Muscle of leg (tissue), 11 donors: ENCODE results near the gene PODXL. TPM values are rescaled to one million over a fixed set of nuclear protein-coding genes. Genes with fewer than 3 reads are reported as not detected.

Experiments used
- DNase-seq: peaks from one replicate; pipeline ENCODE4 v3.0.0; 2013
- H3K27ac ChIP-seq: one replicate; pipeline ENCODE4 v1.5.1; 2013; ENCODE audit warnings: mild to moderate bottlenecking, low read length, control low read depth
- H3K27me3 ChIP-seq: one replicate; pipeline ENCODE4 v1.6.1; 2013; ENCODE audit warnings: low read length; ENCODE audit not compliant: control insufficient read depth, insufficient read depth
- H3K36me3 ChIP-seq: one replicate; pipeline ENCODE4 v1.6.1; 2013; ENCODE audit warnings: low read length; ENCODE audit not compliant: control insufficient read depth, insufficient read depth
- H3K4me1 ChIP-seq: one replicate; pipeline ENCODE4 v1.6.1; 2013; ENCODE audit warnings: low read length; ENCODE audit not compliant: control insufficient read depth, insufficient read depth
- H3K4me3 ChIP-seq: one replicate; pipeline ENCODE4 v1.5.1; 2013; ENCODE audit warnings: low read length, control low read depth
- H3K9me3 ChIP-seq: replicated peaks from 2 replicates; pipeline ENCODE4 v1.6.1; 2013; ENCODE audit warnings: low read depth, low read length; ENCODE audit not compliant: control insufficient read depth
- WGBS: methylation state at CpG from one replicate; pipeline ENCODE4 v1.1.5; 2013; ENCODE audit warnings: missing lambda C conversion rate; ENCODE audit not compliant: insufficient coverage; 5-methylcytosine and 5-hydroxymethylcytosine counted together
- polyA plus RNA-seq, 8 donors: library from polyadenylated mRNA; unstranded; fragments of 120-200 nt; gene quantifications; one replicate each; pipeline versions ENCODE4 v1.2.1 to v1.2.3, GENCODE V29; 2013; ENCODE audit warnings: inconsistent platforms in 1 of 8, low replicate concordance in 1 of 8; ENCODE audit not compliant: insufficient read length in 8 of 8, insufficient read depth in 1 of 8
- total RNA-seq: library from RNA; stranded (reverse); fragments of 120-200 nt; gene quantifications from one replicate; pipeline ENCODE4 v1.2.4, GENCODE V29; 2013

PODXL gene
- total and polyA plus RNA-seq, 9 donors = 35.5 to 82.1 (median 71.0) TPM

GRCh38 chr7:131568970-131569369, 12.5 kb upstream of the PODXL start:
- Histone ChIP-seq H3K4me1 (peaks cover 8% of the 10 kb centered on the region), H3K36me3 (no peaks in the 10 kb centered on the region), H3K27ac (peak overlapping the region; percentile 52), H3K9me3 (no peaks in the 10 kb centered on the region), H3K27me3 (no peaks in the 10 kb centered on the region), H3K4me3 (no peak overlapping the region)
- DNase-seq = no peak
- 22% methylated on average over 7 of the region's 10 CpGs for WGBS

GRCh38 chr7:131568510-131568909, 12.1 kb upstream of the PODXL start:
- Histone ChIP-seq H3K27ac (peak overlapping the region; percentile 52), H3K4me3 (no peak overlapping the region), H3K4me1 (peaks cover 8% of the 10 kb centered on the region), H3K36me3 (no peaks in the 10 kb centered on the region), H3K27me3 (peaks cover under 1% of the 10 kb centered on the region), H3K9me3 (no peaks in the 10 kb centered on the region)
- WGBS = 48% methylated on average over 2 of the region's 6 CpGs
- DNase-seq = no peak

GRCh38 chr7:131564640-131565039, 8.2 kb upstream of the PODXL start:
- peaks cover 8% of the 10 kb centered on the region for H3K4me1 ChIP-seq
- no CpG with 5 or more reads among the region's 5 CpGs for WGBS

GRCh38 chr7:131563918-131564317, 7.5 kb upstream of the PODXL start:
- no peaks in the 10 kb centered on the region for H3K9me3 ChIP-seq
- H3K36me3 ChIP-seq = no peaks in the 10 kb centered on the region
- no peak overlapping the region for H3K27ac ChIP-seq
- no peak overlapping the region for H3K4me3 ChIP-seq
- H3K27me3 ChIP-seq = peaks cover 6% of the 10 kb centered on the region
- WGBS = 57% methylated on average over 1 of the region's 5 CpGs
- DNase-seq = no peak
- peaks cover 2% of the 10 kb centered on the region for H3K4me1 ChIP-seq

More at GRCh38 chr7:131564640-131565039, 8.2 kb upstream of the PODXL start:
- Histone ChIP-seq H3K4me3 (no peak overlapping the region), H3K36me3 (no peaks in the 10 kb centered on the region), H3K27ac (no peak overlapping the region), H3K9me3 (no peaks in the 10 kb centered on the region), H3K27me3 (peaks cover 6% of the 10 kb centered on the region)
- no peak for DNase-seq

GRCh38 chr7:131562941-131563340, 6.5 kb upstream of the PODXL start:
- no peak overlapping the region for H3K4me3 ChIP-seq
- 78% methylated on average over 1 of the region's 2 CpGs for WGBS

GRCh38 chr7:131560061-131560460, 3.6 kb upstream of the PODXL start:
- H3K36me3 ChIP-seq = no peaks in the 10 kb centered on the region
- H3K4me3 ChIP-seq = no peak overlapping the region
- H3K9me3 ChIP-seq = no peaks in the 10 kb centered on the region
- H3K27me3 ChIP-seq = peaks cover 32% of the 10 kb centered on the region
- DNase-seq = no peak
- WGBS = no CpG with 5 or more reads among the region's 2 CpGs
- H3K27ac ChIP-seq = no peak overlapping the region
- peaks cover 21% of the 10 kb centered on the region for H3K4me1 ChIP-seq

More at GRCh38 chr7:131562941-131563340, 6.5 kb upstream of the PODXL start:
- no peak for DNase-seq
- Histone ChIP-seq H3K36me3 (no peaks in the 10 kb centered on the region), H3K9me3 (no peaks in the 10 kb centered on the region), H3K27ac (no peak overlapping the region), H3K27me3 (peaks cover 12% of the 10 kb centered on the region), H3K4me1 (peaks cover 2% of the 10 kb centered on the region)

- H3K4me1 ChIP-seq = peaks cover 28% of the 10 kb centered on the region
- peaks cover 37% of the 10 kb centered on the region for H3K27me3 ChIP-seq
- DNase-seq = peak; percentile 68
- peak overlapping the region; percentile 20 for H3K4me3 ChIP-seq
- H3K27ac ChIP-seq = peak overlapping the region; percentile 74
- H3K9me3 ChIP-seq = no peaks in the 10 kb centered on the region
- 2% methylated on average over 20 of the region's 32 CpGs for WGBS
- no peaks in the 10 kb centered on the region for H3K36me3 ChIP-seq
Measured at GRCh38 chr7:131557652-131558385, 1.4 kb upstream of the PODXL start.

- peak overlapping the region; percentile 47 for H3K4me3 ChIP-seq
- no peaks in the 10 kb centered on the region for H3K36me3 ChIP-seq
- peaks cover 36% of the 10 kb centered on the region for H3K4me1 ChIP-seq
- H3K9me3 ChIP-seq = no peaks in the 10 kb centered on the region
- H3K27ac ChIP-seq = peak overlapping the region; percentile 74
- no peak for DNase-seq
- peaks cover 37% of the 10 kb centered on the region for H3K27me3 ChIP-seq
- 1% methylated on average over 19 of the region's 25 CpGs for WGBS
Measured at GRCh38 chr7:131556909-131557651, 652 bp upstream of the PODXL start.

GRCh38 chr7:131555552-131556052, 826 bp downstream of the PODXL start:
- Histone ChIP-seq H3K4me1 (peaks cover 44% of the 10 kb centered on the region), H3K4me3 (peak overlapping the region; percentile 61), H3K9me3 (no peaks in the 10 kb centered on the region), H3K36me3 (no peaks in the 10 kb centered on the region), H3K27me3 (peaks cover 33% of the 10 kb centered on the region), H3K27ac (peak overlapping the region; percentile 75)
- DNase-seq = no peak
- WGBS = 2% methylated on average over 22 of the region's 30 CpGs

- peak overlapping the region; percentile 75 for H3K27ac ChIP-seq
Measured at GRCh38 chr7:131554880-131555516, 1.4 kb downstream of the PODXL start.

More at GRCh38 chr7:131554880-131555516, 1.4 kb downstream of the PODXL start:
- Histone ChIP-seq H3K4me1 (peaks cover 44% of the 10 kb centered on the region), H3K9me3 (no peaks in the 10 kb centered on the region), H3K4me3 (peak overlapping the region; percentile 61), H3K27me3 (peaks cover 33% of the 10 kb centered on the region), H3K36me3 (peaks cover 3% of the 10 kb centered on the region)
- 22% methylated on average over 8 of the region's 12 CpGs for WGBS
- no peak for DNase-seq
